Measurements from ENCODE around the gene TMBIM6.

GRCh38 chr12:49777800-49778748, 36.7 kb downstream of the TMBIM6 start:
- no peak for TF ChIP-seq NR1H2 (CRISPR knock-in tag; IDR thresholded peaks at IDR 0.05)
- TF ChIP-seq ELK1 (CRISPR knock-in tag; IDR thresholded peaks at IDR 0.05), result no peak
- no peak for TF ChIP-seq ZNF696 (CRISPR knock-in tag; conservative IDR thresholded peaks at IDR 0.05)
- peak; percentile 88 to 94 (median 89) for TF ChIP-seq CTCF (IDR thresholded peaks at IDR 0.05 in 2 of 3, conservative IDR thresholded peaks at IDR 0.05 in 1 of 3; ENCODE audit: insufficient read depth in 2 of 3, low read depth in 1 of 3, low read length in 3 of 3)
- no peak for TF ChIP-seq POLR2A (conservative IDR thresholded peaks at IDR 0.05)
- no peak for TF ChIP-seq FOXM1 (IDR thresholded peaks at IDR 0.05; ENCODE audit: low read depth)
- TF ChIP-seq FOXM1 (CRISPR knock-in tag; IDR thresholded peaks at IDR 0.05; ENCODE audit: low read depth), result no peak
- TF ChIP-seq PML (IDR thresholded peaks at IDR 0.05; ENCODE audit: low read length), result no peak
- TF ChIP-seq SRSF1 (IDR thresholded peaks at IDR 0.05; ENCODE audit: low read depth, low read length), result no peak
- no peak for TF ChIP-seq HNRNPLL (IDR thresholded peaks at IDR 0.05; ENCODE audit: low read depth, low read length, poor library complexity, severe bottlenecking)
- no peak for TF ChIP-seq NFE2L1 (tag; IDR thresholded peaks at IDR 0.05; ENCODE audit: borderline replicate concordance, low read depth)
- TF ChIP-seq ZNF695 (CRISPR knock-in tag; IDR thresholded peaks at IDR 0.05), result no peak

All from K562 (cell line).